Large intestine (tissue), 3 donors: Measurements from ENCODE around the gene CMIP. TPM values are rescaled to one million over a fixed set of nuclear protein-coding genes. Genes with fewer than 3 reads are reported as not detected.
"Not testable (repeated sequence)": the region's sequence is repeated elsewhere in the genome, so short reads cannot be mapped to it uniquely, and the experiment has no call there.

Experiments
- DNase-seq, 2 donors: peaks; one replicate each; pipeline versions ENCODE4 v3.0.0 to v3.0.0-alpha.2; 2013
- H3K27ac ChIP-seq: one replicate; pipeline ENCODE4 v1.5.1; 2013; ENCODE audit warnings: low read length
- H3K27me3 ChIP-seq: 2 replicates; pipeline ENCODE4 v1.6.1; 2013; ENCODE audit warnings: low read length; ENCODE audit not compliant: control insufficient read depth, insufficient read depth
- H3K36me3 ChIP-seq: 2 replicates; pipeline ENCODE4 v1.6.1; 2013; ENCODE audit warnings: low read length; ENCODE audit not compliant: control insufficient read depth, insufficient read depth
- H3K4me1 ChIP-seq: one replicate; pipeline ENCODE4 v1.6.1; 2013; ENCODE audit warnings: low read length; ENCODE audit not compliant: control insufficient read depth, insufficient read depth
- H3K4me3 ChIP-seq: one replicate; pipeline ENCODE4 v1.5.1; 2013; ENCODE audit warnings: low read length
- H3K9me3 ChIP-seq: one replicate; pipeline ENCODE4 v1.6.1; 2013; ENCODE audit warnings: mild to moderate bottlenecking, low read depth, low read length, moderate library complexity; ENCODE audit not compliant: control insufficient read depth
- WGBS: methylation state at CpG from one replicate; pipeline ENCODE4 v1.1.5; 2013; ENCODE audit warnings: low lambda C conversion rate; ENCODE audit not compliant: insufficient coverage; 5-methylcytosine and 5-hydroxymethylcytosine counted together
- polyA plus RNA-seq: library from polyadenylated mRNA; unstranded; fragments of 120-200 nt; gene quantifications from one replicate; pipeline ENCODE4 v1.2.1, GENCODE V29; 2013

Gene CMIP
- polyA plus RNA-seq, 1 donor: 64.5 TPM

- H3K27ac ChIP-seq: no peak overlapping the region
- WGBS: no CpG with 5 or more reads among the region's 18 CpGs
Measured at GRCh38 chr16:81738783-81739496, 294.3 kb downstream of the CMIP start.

GRCh38 chr16:81739503-81739902, 294.9 kb downstream of the CMIP start:
- Histone ChIP-seq H3K27ac (no peak overlapping the region), H3K4me3 (no peak overlapping the region), H3K36me3 (no peaks in the 10 kb centered on the region), H3K4me1 (peaks cover 11% of the 10 kb centered on the region), H3K27me3 (no peaks in the 10 kb centered on the region), H3K9me3 (no peaks in the 10 kb centered on the region)
- DNase-seq: no peak
- no CpG with 5 or more reads among the region's 8 CpGs for WGBS

More at GRCh38 chr16:81738783-81739496, 294.3 kb downstream of the CMIP start:
- Histone ChIP-seq H3K4me1 (peaks cover 11% of the 10 kb centered on the region), H3K27me3 (no peaks in the 10 kb centered on the region), H3K36me3 (no peaks in the 10 kb centered on the region), H3K9me3 (no peaks in the 10 kb centered on the region), H3K4me3 (no peak overlapping the region)
- DNase-seq: no peak

GRCh38 chr16:81740169-81740568, 295.6 kb downstream of the CMIP start:
- WGBS: 58% methylated on average over 2 of the region's 8 CpGs
- no peaks in the 10 kb centered on the region for H3K36me3 ChIP-seq
- H3K27ac ChIP-seq: no peak overlapping the region
- no peak for DNase-seq
- H3K4me1 ChIP-seq: peaks cover 11% of the 10 kb centered on the region
- no peaks in the 10 kb centered on the region for H3K9me3 ChIP-seq
- H3K4me3 ChIP-seq: no peak overlapping the region
- H3K27me3 ChIP-seq: no peaks in the 10 kb centered on the region

GRCh38 chr16:81741430-81741770, 296.8 kb downstream of the CMIP start:
- not testable (repeated sequence) for H3K27me3 ChIP-seq
- WGBS: 100% methylated on average over 1 of the region's 6 CpGs

GRCh38 chr16:81744385-81744784, 299.8 kb downstream of the CMIP start:
- H3K4me1 ChIP-seq: no peaks in the 10 kb centered on the region
- H3K27ac ChIP-seq: no peak overlapping the region
- WGBS: no CpG with 5 or more reads among the region's 4 CpGs
- no peak overlapping the region for H3K4me3 ChIP-seq
- H3K27me3 ChIP-seq: no peaks in the 10 kb centered on the region
- no peaks in the 10 kb centered on the region for H3K9me3 ChIP-seq
- no peaks in the 10 kb centered on the region for H3K36me3 ChIP-seq
- no peak for DNase-seq

More at GRCh38 chr16:81741430-81741770, 296.8 kb downstream of the CMIP start:
- H3K27ac ChIP-seq, H3K4me3 ChIP-seq, DNase-seq, H3K9me3 ChIP-seq, H3K36me3 ChIP-seq: not testable (repeated sequence)
- H3K4me1 ChIP-seq: peaks cover 11% of the 10 kb centered on the region

- Histone ChIP-seq H3K4me1 (no peaks in the 10 kb centered on the region), H3K4me3 (no peak overlapping the region), H3K27me3 (no peaks in the 10 kb centered on the region), H3K27ac (no peak overlapping the region), H3K36me3 (no peaks in the 10 kb centered on the region), H3K9me3 (no peaks in the 10 kb centered on the region)
- WGBS: no CpG with 5 or more reads among the region's 4 CpGs
- no peak for DNase-seq
Measured at GRCh38 chr16:81744911-81745310, 300.3 kb downstream of the CMIP start.

- no peaks in the 10 kb centered on the region for H3K9me3 ChIP-seq
- H3K27me3 ChIP-seq: no peaks in the 10 kb centered on the region
- no CpG with 5 or more reads among the region's 33 CpGs for WGBS
- no peaks in the 10 kb centered on the region for H3K4me1 ChIP-seq
- peak overlapping the region; percentile 37 for H3K4me3 ChIP-seq
- no peak overlapping the region for H3K27ac ChIP-seq
- H3K36me3 ChIP-seq: no peaks in the 10 kb centered on the region
- peak; percentile 54 to 71 for DNase-seq
Measured at GRCh38 chr16:81745704-81746558, 301.3 kb downstream of the CMIP start.

GRCh38 chr16:81746566-81746965, 302.0 kb downstream of the CMIP start:
- whole genome bisulfite sequencing: no CpG with 5 or more reads among the region's 5 CpGs
- no peaks in the 10 kb centered on the region for H3K4me1 ChIP-seq
- H3K27ac ChIP-seq: no peak overlapping the region
- no peak for DNase-seq
- H3K36me3 ChIP-seq: no peaks in the 10 kb centered on the region
- H3K9me3 ChIP-seq: no peaks in the 10 kb centered on the region
- H3K4me3 ChIP-seq: peak overlapping the region; percentile 37
- H3K27me3 ChIP-seq: no peaks in the 10 kb centered on the region

- Histone ChIP-seq H3K27me3 (no peaks in the 10 kb centered on the region), H3K4me3 (no peak overlapping the region), H3K36me3 (no peaks in the 10 kb centered on the region), H3K27ac (no peak overlapping the region), H3K4me1 (no peaks in the 10 kb centered on the region), H3K9me3 (no peaks in the 10 kb centered on the region)
- DNase-seq: no peak
- WGBS: no CpG with 5 or more reads among the region's 7 CpGs
Measured at GRCh38 chr16:81748476-81749198, 304.0 kb downstream of the CMIP start.

GRCh38 chr16:81752225-81752875, 307.7 kb downstream of the CMIP start:
- Histone ChIP-seq H3K27me3 (no peaks in the 10 kb centered on the region), H3K36me3 (no peaks in the 10 kb centered on the region), H3K4me3 (no peak overlapping the region), H3K27ac (no peak overlapping the region), H3K9me3 (no peaks in the 10 kb centered on the region), H3K4me1 (no peaks in the 10 kb centered on the region)
- no CpG with 5 or more reads among the region's 13 CpGs for WGBS
- DNase-seq: no peak
